ENCODE measurements around the gene ZIC5. TPM values are rescaled to one million over a fixed set of nuclear protein-coding genes. Genes with fewer than 3 reads are reported as not detected.

ZIC5 gene
- polyA plus RNA-seq, 2 of the 4 experiments (the other 2 are of a cell fraction), result 2.8 to 3.1 TPM

DNA sequence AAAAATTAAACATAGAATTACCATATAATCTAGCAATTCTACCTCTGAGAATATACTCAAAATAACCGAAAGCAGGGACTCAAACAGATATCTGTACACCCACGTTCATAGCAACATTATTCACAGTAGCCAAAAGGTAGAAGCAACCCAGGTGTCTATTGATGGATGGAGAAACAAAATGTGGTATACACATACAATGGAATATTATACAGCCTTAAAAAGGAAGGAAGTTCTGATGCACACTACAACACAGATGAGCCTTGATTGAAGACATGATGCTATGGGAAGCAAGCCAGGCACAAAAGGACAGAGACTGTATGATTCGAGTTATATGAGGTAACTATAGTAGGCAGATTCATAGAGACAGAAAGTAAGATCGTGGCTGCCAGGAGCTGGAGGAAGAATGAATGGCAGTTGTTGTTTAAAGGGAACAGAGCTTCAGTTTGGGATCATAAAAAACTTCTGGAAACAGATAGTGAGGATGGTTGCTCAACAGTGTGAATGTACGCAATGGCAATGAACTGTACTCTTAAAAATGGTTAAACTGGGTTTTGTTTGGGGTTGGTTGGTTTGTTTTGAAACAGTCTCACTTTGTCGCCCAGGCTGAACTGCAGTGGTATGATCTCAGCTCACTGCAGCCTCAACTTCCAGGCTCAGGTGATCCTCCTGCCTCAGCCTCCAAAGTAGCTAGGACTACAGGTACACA lies 47.5 kb downstream of the ZIC5 start:
- WGBS (ENCODE audit: missing lambda C conversion rate), result 70% methylated on average over 6 of the region's 6 CpGs
- H3K4me3 ChIP-seq, result no peak overlapping the region
- H3K4me1 ChIP-seq, result no peaks in the 10 kb centered on the region
- DNase-seq (ENCODE audit: low read depth in 1 of 2, low spot score in 1 of 2), result no peak
- no peak for FAIRE-seq
- no peak overlapping the region for H3K4me2 ChIP-seq
- no peak overlapping the region for H3K27ac ChIP-seq
- no peak for ATAC-seq
- POLR2A ChIA-PET, result no interaction called here
- TF ChIP-seq KDM1A (IDR thresholded peaks at IDR 0.05; ENCODE audit: low read depth) (no peak), RAD21 (conservative IDR thresholded peaks at IDR 0.05 in 1 of 2, IDR thresholded peaks at IDR 0.05 in 1 of 2) (no peak), TFCP2L1 (CRISPR knock-in tag; IDR thresholded peaks at IDR 0.05) (no peak), PBX3 (IDR thresholded peaks at IDR 0.05) (no peak), GATA3 (IDR thresholded peaks at IDR 0.05; ENCODE audit: borderline replicate concordance) (no peak), PHF8 (IDR thresholded peaks at IDR 0.05; ENCODE audit: borderline replicate concordance, low read depth) (no peak), EP300 (IDR thresholded peaks at IDR 0.05) (no peak), USF2 (IDR thresholded peaks at IDR 0.05) (no peak), HOXB13 (CRISPR knock-in tag; IDR thresholded peaks at IDR 0.05; ENCODE audit: low read depth) (no peak), CEBPB (IDR thresholded peaks at IDR 0.05) (no peak), NR3C1 (IDR thresholded peaks at IDR 0.05) (no peak), JUNB (IDR thresholded peaks at IDR 0.05) (no peak), EHMT2 (IDR thresholded peaks at IDR 0.05; ENCODE audit: low read depth) (no peak), ZNF302 (CRISPR knock-in tag; IDR thresholded peaks at IDR 0.05) (no peak), KDM5A (IDR thresholded peaks at IDR 0.05) (no peak), CBX2 (IDR thresholded peaks at IDR 0.05; ENCODE audit: borderline replicate concordance, low read depth) (no peak), MAFK (IDR thresholded peaks at IDR 0.05; ENCODE audit: partially characterized antibody) (no peak)
- TF ChIP-seq, protein P1, sequence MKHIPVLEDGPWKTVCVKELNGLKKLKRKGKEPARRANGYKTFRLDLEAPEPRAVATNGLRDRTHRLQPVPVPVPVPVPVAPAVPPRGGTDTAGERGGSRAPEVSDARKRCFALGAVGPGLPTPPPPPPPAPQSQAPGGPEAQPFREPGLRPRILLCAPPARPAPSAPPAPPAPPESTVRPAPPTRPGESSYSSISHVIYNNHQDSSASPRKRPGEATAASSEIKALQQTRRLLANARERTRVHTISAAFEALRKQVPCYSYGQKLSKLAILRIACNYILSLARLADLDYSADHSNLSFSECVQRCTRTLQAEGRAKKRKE (CRISPR knock-in tag; IDR thresholded peaks at IDR 0.05; ENCODE audit: low read depth), result no peak
- TF ChIP-seq, protein P2, sequence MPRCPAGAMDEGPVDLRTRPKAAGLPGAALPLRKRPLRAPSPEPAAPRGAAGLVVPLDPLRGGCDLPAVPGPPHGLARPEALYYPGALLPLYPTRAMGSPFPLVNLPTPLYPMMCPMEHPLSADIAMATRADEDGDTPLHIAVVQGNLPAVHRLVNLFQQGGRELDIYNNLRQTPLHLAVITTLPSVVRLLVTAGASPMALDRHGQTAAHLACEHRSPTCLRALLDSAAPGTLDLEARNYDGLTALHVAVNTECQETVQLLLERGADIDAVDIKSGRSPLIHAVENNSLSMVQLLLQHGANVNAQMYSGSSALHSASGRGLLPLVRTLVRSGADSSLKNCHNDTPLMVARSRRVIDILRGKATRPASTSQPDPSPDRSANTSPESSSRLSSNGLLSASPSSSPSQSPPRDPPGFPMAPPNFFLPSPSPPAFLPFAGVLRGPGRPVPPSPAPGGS (IDR thresholded peaks at IDR 0.05), result no peak
- H3K9me3 ChIP-seq, result no peaks in the 10 kb centered on the region
- CTCF ChIA-PET, result no interaction called here

DNA sequence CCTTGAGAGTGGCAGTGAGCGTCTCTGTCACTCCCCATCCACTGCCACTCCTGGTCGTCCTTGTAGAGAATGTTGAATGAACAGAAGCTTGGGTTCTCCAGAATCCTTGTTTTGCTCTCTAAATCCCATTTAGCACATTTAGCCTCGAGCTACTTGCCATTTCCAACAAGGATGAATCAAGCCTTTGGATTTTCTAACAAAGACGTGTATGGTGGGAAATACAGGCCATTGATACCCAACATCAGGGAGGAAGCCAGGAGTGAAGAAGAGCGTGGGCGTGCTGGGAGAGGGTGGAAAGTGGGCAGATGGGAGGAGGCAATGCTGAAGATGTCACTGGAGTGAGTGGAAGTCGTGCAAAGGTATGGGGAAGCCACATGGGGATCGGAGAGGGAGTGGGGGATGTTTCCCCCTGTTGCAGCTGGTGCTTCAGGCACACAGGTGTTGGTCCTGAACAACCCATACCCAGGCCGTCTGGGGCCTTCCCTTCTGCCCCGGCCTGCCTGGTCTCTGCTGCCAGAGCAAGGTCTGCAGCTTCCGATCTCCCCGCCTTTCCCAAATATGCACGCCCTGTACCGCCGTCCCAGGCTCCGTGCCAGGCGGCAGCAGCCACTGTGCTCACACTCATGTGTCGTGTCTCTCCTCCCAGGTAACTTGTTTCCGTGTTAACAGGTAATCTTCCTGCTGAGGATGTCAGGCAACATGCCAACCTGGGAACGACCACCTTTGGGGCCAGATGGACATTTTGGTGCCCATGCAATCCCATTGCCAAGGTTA lies 48.7 kb downstream of the ZIC5 start:
- H3K9me3 ChIP-seq, result no peaks in the 10 kb centered on the region
- H3K4me1 ChIP-seq, result no peaks in the 10 kb centered on the region
- ATAC-seq (no peak), DNase-seq (ENCODE audit: low read depth in 1 of 2, low spot score in 1 of 2) (no peak), FAIRE-seq (no peak)
- H3K4me3 ChIP-seq, result no peak overlapping the region
- no peak overlapping the region for H3K27ac ChIP-seq
- no peak overlapping the region for H3K4me2 ChIP-seq
- WGBS (ENCODE audit: missing lambda C conversion rate), result 69% methylated on average over 17 of the region's 20 CpGs
- no peak for TF ChIP-seq CTCF (IDR thresholded peaks at IDR 0.05)
- ChIA-PET CTCF (no interaction called here), POLR2A (no interaction called here)
